ENCODE results near the gene NUDT5.
A peak's percentile ranks its signal among the peaks of the same experiment; 100 is the strongest.
"Not testable (repeated sequence)": the region's sequence is repeated elsewhere in the genome, so short reads cannot be mapped to it uniquely, and the experiment has no call there.

The NUDT5 gene

DNA sequence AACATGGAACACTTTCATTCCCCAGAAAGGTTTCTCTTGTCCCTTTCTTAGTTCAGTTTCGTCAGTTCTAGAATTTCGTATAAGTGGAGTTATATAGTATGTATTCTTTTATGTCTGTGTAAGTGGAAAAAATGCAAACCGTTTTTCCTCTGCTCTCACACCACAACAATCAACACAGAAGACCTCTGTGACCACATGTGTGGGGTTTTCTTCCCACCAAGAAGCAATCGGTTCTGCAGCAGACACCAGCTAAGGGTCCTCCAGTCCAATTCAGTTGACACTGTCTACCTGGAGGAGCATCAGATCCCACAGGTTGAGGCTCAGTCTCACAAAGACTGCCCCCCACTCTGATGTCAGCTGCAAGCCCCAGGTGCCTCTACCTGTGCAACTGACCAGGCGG lies 6.5 kb upstream of the NUDT5 start:
- DNase-seq = no peak

DNA sequence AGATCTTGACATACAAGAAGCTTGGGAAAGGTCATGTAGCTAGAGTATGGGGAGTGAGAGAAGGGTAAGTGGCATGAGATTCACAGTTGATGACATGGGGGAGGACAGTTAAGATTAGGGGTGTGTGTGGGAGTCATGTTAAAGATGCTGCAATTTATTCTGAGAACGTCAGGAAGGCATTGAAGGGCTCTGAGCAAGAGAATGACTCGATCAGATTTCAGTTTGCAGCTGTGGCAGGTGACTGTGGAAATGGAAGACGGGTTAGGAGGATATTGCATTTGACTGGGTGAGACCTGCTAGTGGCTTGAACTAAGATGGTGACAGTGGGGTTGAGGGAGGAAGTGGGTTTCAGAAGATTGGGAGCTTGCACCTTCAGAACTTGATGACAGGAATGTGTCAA lies 5.9 kb upstream of the NUDT5 start:
- no peak for DNase-seq

DNA sequence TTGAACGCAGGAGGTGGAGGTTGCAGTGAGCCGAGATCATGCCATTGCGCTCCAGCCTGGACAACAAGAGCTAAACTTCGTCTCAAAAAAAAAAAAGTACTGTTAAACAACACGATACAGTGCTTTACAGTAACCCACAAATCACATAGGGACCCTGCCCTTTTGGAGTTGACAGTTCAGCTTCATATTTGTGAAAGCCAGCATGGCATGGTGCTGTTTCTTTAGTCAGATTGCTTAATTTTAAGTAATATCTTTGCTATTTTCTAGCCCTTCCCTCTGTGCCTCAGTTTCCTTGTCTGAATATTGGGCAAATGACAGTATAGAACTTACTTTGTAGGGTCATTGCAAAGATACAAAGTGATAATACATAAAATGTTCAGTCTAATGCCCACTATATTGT lies 5.2 kb upstream of the NUDT5 start:
- no peak for DNase-seq

DNA sequence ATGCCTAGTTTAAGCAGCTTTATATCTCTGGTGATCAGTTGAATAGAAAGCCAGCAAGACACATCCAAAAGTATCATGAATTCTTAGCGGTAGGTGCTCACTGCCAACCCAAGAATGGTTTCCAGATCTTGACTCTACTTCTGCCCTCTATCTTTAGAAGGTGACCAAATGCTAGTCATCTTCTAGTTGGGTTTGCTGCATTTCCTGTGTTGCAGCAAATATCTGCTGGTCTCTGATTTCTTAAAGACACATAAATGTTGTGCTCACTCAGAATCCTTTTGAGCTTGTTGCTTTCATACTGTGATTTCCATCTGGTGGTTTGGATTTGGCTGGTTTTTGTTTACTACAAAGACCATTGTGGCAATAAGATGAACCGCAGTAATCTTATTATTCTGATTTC lies 2.5 kb upstream of the NUDT5 start:
- no peak for DNase-seq

DNA sequence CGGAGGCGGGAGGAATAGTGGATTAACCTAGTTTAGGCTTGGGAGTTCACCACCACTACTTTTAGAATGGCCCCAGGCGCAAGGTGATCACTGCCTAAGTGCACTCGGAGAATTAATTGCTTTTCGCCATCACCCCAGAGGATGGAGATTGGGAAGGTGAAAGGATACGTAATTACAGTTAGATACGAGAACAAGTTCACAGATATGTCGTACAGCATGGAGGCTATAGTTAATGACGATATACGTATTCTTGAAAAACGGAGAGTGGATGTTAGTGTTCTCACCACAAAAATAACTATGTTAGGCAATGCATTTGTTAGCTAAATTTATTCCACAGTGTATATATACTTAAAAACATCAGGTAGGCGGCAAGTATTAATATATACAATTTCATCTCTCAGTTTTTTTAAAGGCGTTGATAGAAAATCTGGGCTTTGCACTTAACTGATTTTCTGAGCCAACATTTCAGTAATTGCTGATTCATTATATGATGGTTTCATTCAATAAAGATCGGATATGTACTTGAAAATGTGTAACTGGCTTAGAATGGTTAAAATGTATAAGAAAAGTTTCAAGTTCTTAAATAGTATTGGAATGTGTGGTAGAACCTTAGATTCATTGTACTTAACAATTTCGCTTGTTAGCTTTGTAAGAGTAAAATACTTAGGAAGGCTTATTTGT lies 980 bp upstream of the NUDT5 start:
- DNase-seq = no peak

DNA sequence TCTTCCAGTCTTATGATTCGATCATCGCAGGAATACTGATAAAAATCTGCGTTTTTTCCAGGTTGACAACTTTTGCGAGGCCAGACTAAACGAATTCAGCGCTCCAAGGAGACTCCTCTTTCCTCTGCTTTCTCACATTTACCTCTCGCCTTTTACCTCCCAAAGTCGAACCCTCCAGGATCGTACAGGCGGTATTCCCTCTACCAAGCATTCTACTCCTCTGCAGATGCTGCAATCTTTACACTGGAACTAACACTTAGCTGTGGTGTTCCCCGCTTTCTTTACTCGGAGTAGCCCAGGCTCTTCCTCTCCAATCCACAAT lies 449 bp downstream of the NUDT5 start:
- no peak for DNase-seq

DNA sequence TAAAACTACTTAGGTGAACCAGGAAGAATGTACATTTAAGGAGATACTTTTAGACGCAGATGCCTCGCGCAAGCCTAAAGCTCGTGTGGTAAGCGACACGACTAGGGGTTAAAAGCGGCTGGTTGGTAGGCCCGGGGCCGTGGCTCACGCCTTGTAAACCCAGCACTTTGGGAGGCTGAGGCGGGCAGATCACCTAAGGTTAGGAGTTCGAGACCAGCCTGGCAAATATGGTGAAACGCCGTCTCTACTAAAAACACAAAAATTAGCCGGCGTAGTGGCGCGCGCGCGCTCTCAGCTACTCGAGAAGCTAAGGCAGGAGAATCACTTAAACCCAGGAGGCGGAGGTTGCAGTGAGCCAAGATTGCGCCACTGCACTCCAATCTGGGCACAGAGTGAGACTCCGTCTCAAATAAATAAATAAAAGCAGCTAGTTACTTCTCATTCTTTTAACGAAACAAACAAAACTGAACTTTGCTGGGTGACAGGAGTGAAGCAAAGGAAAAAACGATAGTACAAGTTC lies 879 bp downstream of the NUDT5 start:
- DNase-seq = peak; percentile 10 to 22

DNA sequence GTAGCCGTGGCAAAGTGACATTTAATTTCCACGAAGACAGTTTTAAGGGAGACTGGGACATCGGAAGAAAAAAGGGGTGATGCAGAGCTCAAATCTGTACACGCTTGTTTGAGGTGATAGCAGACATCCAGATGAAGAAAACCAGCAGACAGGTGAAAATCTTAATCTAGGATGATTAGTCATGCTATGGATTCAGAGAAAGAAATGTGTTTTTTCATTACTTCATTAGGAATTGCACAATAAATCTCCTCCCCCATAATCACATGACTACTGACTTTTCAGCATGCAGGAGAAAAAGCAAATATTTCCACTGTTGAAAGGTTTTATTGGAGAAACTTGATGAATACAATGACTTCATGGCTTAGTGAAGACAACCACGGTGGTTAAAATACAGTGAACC lies 2.5 kb downstream of the NUDT5 start:
- no peak for DNase-seq

DNA sequence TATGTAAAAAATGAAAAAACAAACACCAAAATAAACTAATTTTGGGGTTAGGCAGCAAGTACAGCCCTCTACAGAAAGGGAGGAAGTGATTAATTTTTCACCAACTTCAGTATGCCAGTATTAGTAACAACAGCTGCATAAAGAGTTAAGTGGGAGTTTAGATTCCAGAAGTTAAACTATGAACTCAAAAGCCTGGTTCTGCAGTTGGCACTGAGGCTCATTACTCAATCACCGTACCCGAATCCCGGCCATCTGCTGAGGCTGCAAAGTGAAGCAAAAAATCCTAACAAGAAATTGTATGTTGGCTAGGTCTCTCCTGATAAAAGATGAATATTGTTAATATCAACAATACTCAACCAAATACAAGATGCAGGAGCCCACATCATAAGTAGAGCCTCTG lies 4.0 kb downstream of the NUDT5 start:
- DNase-seq = no peak

DNA sequence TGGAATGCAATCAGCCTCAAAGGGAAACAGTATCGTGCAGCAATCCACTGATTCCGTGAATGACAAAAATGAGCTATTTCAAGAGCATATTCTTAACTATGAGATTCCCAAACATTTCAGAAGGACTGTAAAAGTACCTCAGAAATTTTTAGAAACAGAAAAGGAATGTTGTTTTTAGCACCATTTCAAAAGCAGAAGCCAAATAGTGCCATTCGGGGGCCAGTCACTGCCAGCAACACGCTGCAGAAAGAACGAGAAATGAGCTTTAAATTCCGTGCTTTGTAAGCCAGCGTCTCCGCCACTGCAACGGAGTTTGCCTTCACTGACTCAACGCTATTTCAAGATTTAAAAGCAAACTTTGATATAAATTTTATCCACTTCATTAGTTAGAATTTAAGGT lies 6.3 kb downstream of the NUDT5 start:
- DNase-seq = no peak

DNA sequence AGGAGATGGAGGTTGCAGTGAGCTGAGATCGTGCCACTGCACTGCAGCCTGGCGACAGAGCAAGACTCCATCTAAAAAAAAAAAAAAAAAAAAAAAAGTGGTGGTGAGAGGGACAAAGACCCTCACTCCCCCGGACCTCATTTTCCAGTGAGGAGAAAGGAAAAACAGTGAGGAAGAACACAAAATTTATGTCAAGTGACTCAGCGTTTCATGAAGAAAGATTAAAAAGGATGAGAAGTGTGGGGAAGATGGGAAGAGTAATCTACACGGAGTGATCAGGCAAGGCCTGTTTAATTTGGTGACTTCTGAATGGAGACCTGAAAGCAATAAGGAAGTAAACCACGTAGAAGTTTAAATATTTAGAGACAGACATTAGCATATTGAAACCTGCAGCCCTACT lies 7.0 kb downstream of the NUDT5 start:
- no peak for DNase-seq

DNA sequence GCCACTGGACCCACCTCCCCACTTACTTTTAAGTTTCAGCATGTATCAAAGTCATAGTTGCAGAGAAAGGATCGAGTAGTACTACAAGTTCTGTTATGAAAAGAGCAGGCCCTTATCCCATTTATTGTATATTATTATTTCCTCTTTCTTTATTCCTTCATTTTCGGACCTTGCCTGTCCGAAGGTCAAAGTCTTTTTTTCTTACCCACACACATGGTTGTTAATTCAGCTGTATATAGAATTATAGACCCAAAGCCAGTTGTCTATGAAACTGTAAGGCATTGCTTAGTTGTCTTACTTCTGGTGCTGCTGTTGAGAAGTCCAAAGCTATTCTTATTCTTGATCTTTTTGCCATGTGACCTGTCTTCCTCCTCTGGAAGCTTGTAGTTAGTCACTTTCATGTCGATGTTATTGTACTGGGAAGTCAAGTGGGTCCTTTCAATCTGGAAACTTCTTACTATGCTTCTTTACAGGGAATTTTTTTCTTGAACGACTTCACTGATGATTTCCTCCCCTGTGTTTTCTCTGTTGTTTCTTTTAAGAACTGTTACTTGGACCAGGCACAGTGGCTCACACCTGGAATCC lies 8.3 kb downstream of the NUDT5 start:
- no peak for DNase-seq

DNA sequence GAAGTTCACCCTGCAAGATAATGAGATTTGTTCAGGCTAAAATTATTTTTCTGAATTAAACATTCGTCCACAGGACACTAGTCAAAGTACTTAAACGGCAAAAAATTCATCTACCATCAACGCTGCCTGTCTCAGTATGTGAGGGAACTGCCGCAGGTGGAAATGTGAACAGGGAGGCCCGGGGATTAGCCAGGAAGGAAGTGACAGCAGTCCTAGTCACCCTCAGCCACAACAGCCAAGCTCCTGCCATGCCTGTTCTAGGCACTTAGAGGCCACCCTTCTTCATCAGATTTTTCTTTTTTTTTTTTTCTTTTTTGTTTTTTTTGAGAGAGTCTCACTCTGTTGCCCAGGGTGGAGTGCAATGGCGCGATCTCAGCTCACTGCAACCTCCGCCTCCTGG lies 9.4 kb downstream of the NUDT5 start:
- DNase-seq = peak in 1 of 2 experiments; percentile 3

DNA sequence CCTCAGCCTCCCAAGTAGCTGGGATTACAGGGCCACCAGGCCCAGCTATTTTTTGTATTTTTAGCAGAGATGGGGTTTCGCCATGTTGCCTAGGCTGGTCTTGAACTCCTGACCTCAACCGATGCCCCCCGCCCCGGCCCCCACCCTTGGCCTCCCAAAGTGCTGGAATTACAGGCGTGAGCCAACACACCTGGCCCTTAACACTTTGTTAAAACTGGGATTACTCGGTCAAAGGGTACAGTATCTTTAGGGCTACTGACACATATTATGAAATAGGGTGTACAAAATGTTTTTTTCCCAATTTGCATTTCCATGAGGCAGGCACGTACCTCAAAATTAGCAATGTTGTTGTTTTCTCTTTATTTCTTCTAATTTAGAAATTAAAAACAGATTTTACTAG lies 11.5 kb downstream of the NUDT5 start:
- DNase-seq = no peak

DNA sequence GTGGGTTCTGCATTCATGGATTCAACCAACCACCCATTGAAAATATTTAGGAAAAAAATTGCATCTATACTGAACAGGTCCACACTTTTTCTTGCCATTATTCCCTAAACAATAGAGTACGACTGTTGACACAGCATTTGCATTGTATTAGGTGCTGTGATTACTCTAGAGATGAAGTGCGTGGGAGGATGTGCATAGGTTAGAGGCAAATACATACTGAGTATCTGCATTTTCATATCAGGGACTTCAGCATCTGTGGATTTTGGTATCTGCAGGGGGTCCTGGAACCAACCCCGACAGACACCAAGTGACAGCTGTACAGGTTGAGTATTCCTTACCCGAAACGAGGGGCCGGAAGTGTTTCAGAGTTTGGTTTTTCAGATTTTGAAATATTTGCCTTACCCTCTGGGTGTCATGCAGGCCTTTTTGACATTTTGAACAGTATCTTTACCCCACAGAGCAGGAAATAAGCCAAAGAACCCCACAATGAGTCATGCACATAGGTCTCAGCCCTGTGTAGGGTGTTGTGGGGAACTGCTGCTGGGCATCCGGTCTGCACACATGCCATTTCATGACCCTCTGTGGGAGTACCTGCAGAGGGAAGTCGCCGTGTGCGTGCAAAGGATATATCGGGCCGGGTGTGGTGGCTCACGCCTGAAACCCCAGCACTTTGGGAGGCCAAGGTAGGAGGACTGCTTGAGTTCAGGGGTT lies 14.5 kb downstream of the NUDT5 start:
- DNase-seq = peak; percentile 50 to 70

DNA sequence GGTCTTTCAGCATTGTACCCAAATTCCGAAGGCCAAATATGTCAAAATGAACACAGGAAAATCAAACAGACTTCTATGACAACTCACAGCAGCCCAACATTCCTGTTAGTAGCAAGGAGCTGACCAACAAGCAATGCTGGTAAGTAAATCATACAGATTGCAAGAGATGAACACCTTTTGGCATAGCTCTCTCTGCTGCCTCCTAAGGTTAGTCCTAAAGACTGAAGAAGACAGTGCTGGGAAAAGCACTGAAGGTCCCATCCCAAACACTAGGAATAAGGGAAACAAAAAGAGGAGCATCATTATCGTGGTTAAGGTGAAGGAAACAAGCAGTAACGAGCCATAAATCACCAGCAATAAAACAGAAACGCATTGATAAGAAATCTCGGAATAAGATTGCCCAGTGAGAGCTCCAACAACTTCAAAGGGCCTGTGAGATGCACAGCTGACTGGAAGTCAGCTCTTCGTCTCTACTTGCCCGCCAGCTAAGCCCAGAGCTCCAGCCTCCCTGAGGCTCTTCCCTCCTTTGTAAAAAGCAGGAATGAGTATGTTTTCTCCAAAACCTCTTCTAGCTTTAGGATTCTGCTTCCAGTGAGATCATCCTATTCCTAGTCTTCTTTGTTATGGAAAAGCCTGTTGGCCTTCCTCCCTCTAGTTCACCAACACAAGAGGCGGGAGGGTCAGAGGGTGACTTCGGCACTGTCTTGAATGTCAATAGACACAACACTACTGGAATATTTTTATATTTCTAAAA lies 15.3 kb downstream of the NUDT5 start:
- DNase-seq = no peak

DNA sequence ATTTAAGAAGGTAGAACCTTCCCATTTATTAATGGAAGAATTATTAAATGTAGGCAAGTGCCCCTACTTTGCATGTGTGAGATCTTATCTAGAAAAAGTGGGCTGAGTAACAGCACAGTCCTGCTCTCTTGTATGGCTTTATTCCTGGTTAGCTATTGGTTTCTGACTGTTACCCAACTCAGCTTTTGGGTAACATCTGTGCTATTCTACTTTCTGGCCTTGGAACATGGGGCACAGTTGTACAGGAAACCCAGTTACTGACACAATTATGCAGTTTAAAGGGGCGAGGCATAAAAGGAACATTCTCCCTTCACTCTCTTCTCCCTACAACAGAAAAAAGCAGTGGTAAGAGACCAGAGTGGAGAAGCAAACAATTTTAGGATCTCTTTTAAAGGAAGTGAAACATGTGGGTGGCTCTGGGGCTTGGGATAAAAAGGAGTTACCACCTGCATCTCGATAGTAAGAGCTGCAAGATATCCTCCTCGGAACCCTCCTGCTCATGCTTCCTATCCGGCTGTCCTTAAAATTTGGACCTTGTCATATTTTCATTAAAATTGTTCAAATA lies 16.0 kb downstream of the NUDT5 start:
- no peak for DNase-seq

DNA sequence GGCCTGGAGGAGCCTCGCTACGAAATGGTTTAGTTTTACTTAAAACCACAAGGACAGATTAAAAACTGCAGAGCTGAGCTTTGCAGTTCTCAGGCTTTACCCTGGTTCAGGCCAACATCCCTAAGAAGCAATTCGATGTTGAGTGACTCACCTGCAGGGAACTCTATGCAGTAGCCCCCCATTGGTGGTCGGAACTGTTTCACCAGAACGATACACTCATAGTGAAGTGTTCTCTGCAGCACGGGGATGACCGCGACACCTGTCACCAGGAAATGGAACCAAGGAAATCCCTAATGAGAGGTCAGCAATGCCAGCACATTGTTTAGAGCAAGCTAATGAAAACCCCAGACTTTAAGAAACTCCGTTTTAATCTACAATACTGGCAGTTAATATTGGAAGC lies 18.0 kb downstream of the NUDT5 start:
- DNase-seq = no peak

DNA sequence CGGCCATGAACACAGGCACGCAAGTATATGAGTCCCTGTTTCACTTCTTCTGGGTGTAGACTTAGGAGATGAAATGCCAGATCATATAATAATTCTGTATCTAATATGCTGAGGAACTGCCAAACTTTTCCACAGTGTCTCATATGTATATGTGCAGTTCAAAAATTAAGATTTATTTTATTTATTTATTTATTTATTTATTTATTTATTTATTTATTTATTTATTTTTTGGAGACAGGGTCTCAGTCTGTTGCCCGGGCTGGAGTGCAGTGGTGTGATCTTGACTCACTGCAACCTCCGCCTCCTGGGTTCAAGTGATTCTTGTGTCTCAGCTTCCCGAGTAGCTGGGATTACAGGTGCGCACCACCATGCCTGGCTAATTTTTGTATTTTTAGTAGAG lies 24.2 kb downstream of the NUDT5 start:
- DNase-seq = not testable (repeated sequence)

DNA sequence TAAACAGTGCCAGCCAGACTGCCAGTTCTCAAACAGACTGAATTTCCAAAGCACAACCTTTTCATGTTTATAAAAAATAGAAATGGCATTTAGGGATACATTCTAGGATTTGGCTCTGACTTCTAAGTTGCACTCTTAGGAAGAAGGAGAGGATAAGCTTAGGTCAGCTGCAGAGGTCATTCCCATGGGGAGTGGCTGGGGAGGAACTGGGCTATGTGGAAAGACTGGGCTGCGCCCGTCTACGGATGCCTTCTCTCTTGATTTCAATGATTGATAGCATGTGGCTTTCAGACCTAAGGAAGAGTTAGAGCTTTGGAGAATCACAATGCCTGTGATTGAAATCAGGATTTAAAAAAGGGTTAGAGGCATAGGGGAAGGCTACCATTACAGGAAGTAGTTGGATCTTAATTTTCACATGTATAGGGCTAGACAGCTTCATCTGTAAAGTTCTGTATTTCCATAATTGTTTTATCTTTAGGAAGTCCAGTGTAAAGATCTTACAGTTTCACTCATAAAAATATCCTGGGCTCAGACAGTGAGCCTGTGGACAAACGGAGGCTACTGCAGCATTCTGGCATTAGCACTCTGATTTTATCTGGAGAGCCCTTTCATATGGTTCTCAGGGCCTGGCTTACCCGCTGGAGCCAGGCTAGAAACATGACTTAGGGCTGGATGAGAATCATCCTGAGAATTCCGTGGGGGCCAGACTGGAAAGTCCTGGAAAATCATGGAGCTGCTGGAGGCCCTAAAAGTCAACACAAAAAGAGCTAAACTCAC lies 29.5 kb downstream of the NUDT5 start:
- no peak for DNase-seq

DNA sequence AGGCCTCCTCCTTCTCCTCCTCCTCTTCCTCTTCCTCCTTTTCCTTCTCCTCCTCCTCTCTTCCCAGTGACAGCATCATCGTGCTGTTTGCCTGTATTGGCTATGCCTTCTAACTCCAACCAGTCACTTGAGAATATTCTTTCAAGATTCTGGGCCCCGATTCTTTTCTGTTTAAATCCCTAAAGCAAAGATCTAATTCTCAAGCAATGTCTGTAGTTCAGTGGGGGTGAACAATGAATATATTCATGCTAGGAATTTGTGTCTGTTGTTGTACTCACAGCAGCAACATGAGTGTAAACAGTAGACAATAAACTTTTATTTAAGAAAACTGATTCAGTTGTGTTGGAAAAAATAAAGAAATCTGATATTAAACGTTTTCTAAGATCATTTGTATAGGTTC lies 30.7 kb downstream of the NUDT5 start:
- no peak for DNase-seq

DNA sequence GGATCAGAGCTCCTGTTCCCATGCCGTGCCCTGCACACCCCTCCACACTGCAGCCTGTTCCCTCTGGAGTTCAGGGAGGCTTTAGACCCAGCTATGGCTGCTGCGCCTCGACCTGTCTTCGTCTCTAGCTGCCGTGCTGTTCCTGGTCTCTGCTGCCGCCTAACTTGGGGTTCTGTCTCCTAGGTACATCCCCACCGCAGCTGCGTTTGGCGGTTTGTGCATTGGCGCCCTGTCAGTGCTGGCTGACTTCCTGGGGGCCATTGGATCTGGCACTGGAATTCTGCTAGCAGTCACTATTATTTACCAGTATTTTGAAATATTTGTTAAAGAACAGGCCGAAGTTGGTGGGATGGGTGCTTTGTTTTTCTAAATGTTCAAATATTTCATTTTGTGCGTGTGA lies 31.6 kb downstream of the NUDT5 start:
- DNase-seq = no peak

DNA sequence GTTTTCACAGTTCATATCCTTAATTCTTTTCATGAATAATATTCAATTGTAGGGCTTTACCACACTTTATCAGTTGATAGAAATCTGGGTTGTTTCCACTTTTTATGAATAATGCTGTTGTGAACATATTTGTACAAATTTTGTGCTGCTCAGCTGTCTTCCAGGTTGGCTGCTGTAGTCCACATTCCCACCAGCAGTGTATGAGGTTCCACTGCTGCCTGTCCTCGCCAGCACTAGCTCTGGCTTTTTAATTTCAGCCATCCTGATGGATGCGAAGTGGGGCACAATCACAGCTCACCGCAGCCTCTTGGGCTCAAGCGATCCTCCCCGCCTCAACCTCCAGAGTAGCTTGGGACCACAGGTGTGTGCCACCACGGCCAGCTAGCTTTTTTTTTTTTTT lies 32.8 kb downstream of the NUDT5 start:
- no peak for DNase-seq

All from stimulated activated CD4-positive, alpha-beta T cell treated with anti-CD3 and anti-CD28 coated beads, Interleukin-4, amount 100 ng/mL, for 4 hours (primary cell).